ENCODE results near the gene PTPN23. TPM values are rescaled to one million over a fixed set of nuclear protein-coding genes. Genes with fewer than 3 reads are reported as not detected.

Gene PTPN23
- total and polyA plus RNA-seq, 2 experiments from 2014 or later: 14.3 to 48.8 TPM

DNA sequence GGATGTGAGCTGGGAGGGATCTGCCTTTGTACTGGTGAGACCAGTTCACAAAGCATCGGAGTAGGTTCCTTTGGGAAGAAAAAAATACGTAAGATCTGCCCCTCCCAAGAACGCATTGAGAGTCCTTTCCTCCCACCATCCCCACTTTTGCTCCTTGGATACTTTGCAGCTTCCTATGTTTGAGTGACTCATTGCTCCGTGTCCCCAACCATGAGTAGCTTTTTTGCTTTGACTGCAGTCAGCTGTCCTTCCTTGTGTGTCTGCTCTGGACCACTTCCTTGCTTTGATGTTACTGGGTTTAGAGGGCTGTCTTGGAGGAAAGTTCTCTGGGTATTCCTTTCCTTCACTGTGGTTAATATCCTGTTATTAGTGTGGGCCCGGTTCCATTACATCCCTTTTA is 43.2 kb upstream of the PTPN23 start:
- no peak for TF ChIP-seq EZH2phosphoT487 (IDR thresholded peaks at IDR 0.05; ENCODE audit: unreplicated experiment)
- TF ChIP-seq POLR2AphosphoS5 (IDR thresholded peaks at IDR 0.05; ENCODE audit: low read depth): no peak
- no peak for TF ChIP-seq EZH2 (IDR thresholded peaks at IDR 0.05; ENCODE audit: low read depth, unreplicated experiment)
- no peak for TF ChIP-seq ZNF331 (CRISPR knock-in tag; IDR thresholded peaks at IDR 0.05; ENCODE audit: low read depth)
- no peak for TF ChIP-seq JUNB (IDR thresholded peaks at IDR 0.05; ENCODE audit: unreplicated experiment)
- TF ChIP-seq, protein P1, sequence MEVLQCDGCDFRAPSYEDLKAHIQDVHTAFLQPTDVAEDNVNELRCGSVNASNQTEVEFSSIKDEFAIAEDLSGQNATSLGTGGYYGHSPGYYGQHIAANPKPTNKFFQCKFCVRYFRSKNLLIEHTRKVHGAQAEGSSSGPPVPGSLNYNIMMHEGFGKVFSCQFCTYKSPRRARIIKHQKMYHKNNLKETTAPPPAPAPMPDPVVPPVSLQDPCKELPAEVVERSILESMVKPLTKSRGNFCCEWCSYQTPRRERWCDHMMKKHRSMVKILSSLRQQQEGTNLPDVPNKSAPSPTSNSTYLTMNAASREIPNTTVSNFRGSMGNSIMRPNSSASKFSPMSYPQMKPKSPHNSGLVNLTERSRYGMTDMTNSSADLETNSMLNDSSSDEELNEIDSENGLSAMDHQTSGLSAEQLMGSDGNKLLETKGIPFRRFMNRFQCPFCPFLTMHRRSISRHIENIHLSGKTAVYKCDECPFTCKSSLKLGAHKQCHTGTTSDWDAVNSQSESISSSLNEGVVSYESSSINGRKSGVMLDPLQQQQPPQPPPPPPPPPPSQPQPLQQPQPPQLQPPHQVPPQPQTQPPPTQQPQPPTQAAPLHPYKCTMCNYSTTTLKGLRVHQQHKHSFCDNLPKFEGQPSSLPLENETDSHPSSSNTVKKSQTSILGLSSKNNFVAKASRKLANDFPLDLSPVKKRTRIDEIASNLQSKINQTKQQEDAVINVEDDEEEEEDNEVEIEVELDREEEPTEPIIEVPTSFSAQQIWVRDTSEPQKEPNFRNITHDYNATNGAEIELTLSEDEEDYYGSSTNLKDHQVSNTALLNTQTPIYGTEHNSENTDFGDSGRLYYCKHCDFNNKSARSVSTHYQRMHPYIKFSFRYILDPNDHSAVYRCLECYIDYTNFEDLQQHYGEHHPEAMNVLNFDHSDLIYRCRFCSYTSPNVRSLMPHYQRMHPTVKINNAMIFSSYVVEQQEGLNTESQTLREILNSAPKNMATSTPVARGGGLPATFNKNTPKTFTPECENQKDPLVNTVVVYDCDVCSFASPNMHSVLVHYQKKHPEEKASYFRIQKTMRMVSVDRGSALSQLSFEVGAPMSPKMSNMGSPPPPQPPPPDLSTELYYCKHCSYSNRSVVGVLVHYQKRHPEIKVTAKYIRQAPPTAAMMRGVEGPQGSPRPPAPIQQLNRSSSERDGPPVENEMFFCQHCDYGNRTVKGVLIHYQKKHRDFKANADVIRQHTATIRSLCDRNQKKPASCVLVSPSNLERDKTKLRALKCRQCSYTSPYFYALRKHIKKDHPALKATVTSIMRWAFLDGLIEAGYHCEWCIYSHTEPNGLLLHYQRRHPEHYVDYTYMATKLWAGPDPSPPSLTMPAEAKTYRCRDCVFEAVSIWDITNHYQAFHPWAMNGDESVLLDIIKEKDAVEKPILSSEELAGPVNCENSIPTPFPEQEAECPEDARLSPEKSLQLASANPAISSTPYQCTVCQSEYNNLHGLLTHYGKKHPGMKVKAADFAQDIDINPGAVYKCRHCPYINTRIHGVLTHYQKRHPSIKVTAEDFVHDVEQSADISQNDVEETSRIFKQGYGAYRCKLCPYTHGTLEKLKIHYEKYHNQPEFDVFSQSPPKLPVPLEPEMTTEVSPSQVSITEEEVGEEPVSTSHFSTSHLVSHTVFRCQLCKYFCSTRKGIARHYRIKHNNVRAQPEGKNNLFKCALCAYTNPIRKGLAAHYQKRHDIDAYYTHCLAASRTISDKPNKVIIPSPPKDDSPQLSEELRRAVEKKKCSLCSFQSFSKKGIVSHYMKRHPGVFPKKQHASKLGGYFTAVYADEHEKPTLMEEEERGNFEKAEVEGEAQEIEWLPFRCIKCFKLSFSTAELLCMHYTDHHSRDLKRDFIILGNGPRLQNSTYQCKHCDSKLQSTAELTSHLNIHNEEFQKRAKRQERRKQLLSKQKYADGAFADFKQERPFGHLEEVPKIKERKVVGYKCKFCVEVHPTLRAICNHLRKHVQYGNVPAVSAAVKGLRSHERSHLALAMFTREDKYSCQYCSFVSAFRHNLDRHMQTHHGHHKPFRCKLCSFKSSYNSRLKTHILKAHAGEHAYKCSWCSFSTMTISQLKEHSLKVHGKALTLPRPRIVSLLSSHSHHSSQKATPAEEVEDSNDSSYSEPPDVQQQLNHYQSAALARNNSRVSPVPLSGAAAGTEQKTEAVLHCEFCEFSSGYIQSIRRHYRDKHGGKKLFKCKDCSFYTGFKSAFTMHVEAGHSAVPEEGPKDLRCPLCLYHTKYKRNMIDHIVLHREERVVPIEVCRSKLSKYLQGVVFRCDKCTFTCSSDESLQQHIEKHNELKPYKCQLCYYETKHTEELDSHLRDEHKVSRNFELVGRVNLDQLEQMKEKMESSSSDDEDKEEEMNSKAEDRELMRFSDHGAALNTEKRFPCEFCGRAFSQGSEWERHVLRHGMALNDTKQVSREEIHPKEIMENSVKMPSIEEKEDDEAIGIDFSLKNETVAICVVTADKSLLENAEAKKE (CRISPR knock-in tag; IDR thresholded peaks at IDR 0.05): no peak
- no peak for TF ChIP-seq ETS1 (IDR thresholded peaks at IDR 0.05)
- TF ChIP-seq STAT1 (IDR thresholded peaks at IDR 0.05; ENCODE audit: unreplicated experiment): no peak
- no peak for TF ChIP-seq REST (IDR thresholded peaks at IDR 0.05; ENCODE audit: unreplicated experiment)
- no peak for TF ChIP-seq CREB1 (CRISPR knock-in tag; IDR thresholded peaks at IDR 0.05; ENCODE audit: low read depth)
- TF ChIP-seq CTCF (conservative IDR thresholded peaks at IDR 0.05; ENCODE audit: low read depth in 2 of 2): no peak
- TF ChIP-seq ZNF114 (CRISPR knock-in tag; IDR thresholded peaks at IDR 0.05): no peak
- no peak for TF ChIP-seq NANOG (IDR thresholded peaks at IDR 0.05; ENCODE audit: borderline replicate concordance)
- Histone ChIP-seq H4K20me1 (replicated peaks; ENCODE audit: insufficient read depth) (peaks cover 7% of the 10 kb centered on the region; the same call in 1 of the 2 replicates), H3K4me3 (no peak overlapping the region), H3K79me2 (replicated peaks; ENCODE audit: insufficient read depth) (no peaks in the 10 kb centered on the region), H3K27ac (ENCODE audit: low read depth) (no peak overlapping the region), H3K27me3 (ENCODE audit: insufficient read depth) (no peaks in the 10 kb centered on the region), H3K4me2 (no peak overlapping the region), H2AFZ (no peak overlapping the region), H3K4me1 (ENCODE audit: insufficient read depth) (no peaks in the 10 kb centered on the region), H3K9me2 (ENCODE audit: insufficient read depth) (no peaks in the 10 kb centered on the region), H3F3A (replicated peaks; ENCODE audit: low read depth) (no peaks in the 10 kb centered on the region), H3K36me3 (ENCODE audit: insufficient read depth) (peaks cover 17% of the 10 kb centered on the region)
- no peaks in the 10 kb centered on the region for H3K4me1 Mint-ChIP-seq
- H3K36me3 Mint-ChIP-seq (ENCODE audit: low read depth): peaks cover 80% of the 10 kb centered on the region
- DNase-seq (ENCODE audit: low spot score) (no peak), ATAC-seq (no peak)
- H3K9me3 Mint-ChIP-seq: no peaks in the 10 kb centered on the region; the same call in 2 of the 3 replicates
- no peak overlapping the region for H3K4me3 Mint-ChIP-seq
- H3K27me3 Mint-ChIP-seq (ENCODE audit: insufficient read depth, low read depth, poor library complexity): peaks cover 5% of the 10 kb centered on the region
- H3K27ac Mint-ChIP-seq: no peak overlapping the region

Measured in GM23338 (cell line).